DMS79 (cell line): ENCODE data around the gene PARD3.
"Not testable (repeated sequence)": the region's sequence is repeated elsewhere in the genome, so short reads cannot be mapped to it uniquely, and the experiment has no call there.

Experiments used
- DNase-seq: peaks from one replicate; lab custom pipeline; 2025; lab: John Stamatoyannopoulos, UW

Gene PARD3

DNA sequence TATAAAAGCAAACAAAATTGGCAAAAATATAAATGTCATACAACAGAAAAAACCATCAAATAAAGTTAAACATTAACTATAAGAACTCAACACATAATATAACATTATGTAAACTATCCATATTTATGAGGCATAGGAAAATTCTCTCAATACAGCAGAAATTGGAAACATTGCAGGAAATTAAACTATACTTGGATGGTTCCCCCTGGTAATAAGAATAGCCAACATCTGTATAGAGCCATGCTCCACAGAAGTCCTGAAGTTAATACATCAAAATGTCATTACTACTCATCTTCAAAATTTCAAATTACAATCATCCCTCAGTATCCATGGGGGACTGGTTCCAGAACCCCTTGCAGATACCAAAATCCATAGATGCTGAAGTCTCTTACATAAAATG is 350.5 kb downstream of the PARD3 start:
- no peak for DNase-seq

DNA sequence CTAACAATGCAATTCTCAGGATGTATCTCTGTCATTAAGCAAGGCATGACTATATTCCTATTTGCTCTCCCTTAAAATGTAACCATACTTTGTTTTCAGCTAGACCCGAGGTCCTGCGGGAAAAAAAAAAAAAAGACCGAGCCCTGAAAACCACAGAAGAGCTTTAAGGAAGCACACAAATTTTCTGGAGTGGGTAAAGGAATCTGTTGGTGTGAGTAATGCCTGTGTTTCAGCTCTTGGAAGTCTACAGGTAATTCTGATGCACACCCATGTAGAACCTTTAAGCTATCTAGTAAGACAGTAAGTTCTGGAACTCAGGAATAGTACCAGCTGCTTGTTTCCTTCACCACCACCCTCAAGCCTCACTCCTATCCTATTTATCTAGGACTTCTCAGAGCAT is 351.1 kb downstream of the PARD3 start:
- no peak for DNase-seq

DNA sequence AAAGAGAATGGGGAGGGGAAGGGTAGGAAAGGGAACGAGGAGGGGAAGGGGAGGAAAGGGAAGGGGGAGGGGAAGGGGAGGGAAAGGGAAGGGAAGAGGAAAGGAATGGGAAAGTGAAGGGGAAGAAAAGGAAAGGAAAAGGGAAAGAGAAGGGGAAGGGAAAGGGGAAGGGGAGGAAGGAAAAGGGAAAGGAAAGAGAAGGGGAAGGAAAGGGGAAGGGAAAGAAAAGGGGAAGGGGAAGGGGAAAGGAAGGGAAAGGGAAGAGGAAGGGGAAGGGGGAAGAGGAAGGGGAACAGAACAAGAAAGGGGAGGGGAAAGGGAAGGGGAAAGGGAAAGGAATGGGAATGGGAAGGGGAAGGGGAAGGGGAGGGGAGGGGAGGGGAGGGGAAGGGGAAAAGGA is 352.1 kb downstream of the PARD3 start:
- no peak for DNase-seq

DNA sequence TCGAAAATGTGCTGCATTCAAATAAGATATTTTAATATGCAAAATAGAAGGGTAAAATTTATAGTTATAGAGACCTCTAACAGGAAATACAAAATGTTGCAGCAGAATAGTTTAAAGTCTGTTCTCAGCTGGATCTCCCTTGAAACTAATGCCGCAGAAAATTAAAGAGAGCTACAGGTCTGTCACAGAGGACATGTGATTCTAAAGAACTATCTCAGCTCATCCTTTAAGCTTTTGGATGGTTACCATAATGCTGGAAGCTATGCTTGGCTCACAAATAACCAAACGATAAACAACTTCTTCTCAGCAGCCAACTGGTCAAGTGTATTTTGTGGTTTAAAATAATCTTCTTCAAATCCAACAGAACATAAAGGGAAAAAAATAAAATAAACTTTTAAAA is 353.0 kb downstream of the PARD3 start:
- DNase-seq, result no peak

DNA sequence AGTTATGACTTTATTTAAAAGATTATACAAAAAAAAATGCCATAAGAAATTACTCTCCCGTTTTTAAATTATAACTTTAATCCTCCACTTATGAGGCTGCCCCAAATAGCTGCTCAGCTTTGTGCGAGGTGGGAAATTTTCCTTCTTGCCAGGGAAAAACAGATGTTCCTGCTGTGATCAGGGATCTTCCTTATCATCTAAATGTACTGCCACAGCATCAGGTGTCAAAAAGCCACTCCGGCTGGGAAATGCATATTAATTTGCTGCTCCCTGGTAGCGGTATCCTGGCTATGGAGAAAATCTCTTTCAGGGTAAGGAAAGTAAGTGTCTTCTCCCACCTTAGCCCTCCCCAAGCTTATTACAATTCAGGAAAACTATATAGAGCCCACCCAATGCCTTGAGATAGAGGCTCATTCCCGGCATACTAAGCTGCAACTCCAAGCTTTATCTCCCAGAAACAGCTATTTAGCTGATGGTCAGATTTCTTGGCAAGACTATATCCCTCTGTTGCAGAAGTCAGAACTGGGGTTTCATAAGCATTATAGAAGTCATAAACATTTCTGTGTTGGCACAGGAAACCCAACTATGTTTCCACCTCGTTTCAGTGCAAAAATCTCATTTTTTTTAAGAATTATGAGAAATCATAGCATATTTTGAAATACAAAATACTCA is 360.4 kb downstream of the PARD3 start:
- DNase-seq, result no peak

DNA sequence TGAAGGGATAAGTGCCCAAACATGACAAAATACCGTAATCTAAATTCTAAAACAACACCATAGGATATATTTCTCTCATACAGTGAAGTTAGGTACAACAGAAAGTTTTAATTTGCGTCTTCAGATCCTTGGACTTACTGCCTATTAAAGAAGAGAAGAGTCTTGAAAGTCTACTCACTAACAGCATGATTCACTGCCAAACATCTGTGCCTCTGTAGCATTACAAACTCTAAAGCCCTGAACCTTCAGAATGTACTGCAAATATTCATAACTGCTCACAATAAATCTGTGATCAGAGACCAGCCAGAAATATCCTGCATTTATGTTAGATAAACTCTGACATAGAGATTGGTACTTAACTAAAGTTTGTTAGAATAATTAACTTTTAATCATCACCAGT is 365.3 kb downstream of the PARD3 start:
- DNase-seq, result no peak

DNA sequence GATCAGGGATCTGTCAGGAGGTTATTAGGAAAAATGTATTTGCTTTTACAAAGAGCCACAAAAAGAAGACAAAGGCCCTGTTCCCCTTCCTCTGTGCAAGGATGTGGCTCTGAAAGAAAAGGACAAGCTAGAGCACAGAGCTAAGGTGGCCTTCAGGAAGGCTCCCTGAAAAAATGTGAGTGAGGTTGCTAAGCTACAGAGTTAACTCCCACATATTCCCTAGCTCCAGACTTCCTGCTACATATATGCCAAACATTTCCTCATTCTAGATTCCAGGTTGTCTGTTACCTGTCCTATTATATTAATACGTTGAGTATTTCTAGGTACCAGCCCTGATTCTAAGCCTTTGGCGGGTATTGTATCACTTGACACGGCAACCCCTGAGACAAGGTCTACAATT is 369.0 kb downstream of the PARD3 start:
- DNase-seq, result no peak

DNA sequence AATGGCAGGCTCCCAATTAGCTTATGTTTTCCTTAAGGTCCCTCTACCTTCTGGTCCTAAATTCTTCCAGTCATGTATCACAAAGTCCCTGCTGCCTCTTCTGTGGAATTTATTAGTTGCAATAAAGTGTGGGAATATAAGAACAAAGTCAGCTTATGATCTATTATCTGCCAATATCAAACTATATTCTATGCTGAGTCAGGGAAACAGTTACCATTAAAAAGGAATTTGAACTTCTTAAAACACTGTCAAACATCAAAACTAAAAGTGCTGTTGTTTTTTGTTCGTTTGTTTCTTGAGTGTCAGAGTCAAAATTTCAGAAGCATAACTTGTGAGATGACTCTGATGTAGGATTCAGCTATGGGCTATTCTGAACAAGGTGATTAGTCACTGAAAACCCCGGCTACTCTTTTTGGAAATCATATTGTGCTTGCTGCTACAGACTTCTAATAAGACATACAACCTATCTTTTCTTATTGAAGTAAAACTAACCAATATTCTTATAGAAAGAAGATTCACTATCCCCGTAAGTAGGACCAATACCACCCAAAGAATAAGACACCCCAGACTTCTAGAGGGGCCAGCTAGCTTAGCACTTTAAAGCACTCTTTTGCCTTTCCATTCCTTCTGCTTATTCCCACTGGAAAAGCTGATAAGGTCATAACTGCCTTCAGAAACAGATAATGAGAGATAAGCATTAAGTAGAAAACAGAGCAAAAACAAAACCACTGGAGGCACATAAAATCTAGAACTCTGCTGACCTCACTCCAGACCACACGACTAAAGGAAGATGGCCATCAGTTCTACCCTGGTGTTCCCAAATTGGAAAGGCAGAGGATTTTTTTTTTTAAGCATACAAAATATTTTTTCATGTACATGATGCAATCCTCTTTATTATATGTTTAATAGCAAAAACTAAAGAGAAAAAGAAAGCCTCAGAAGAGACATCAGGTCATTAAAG is 370.6 kb downstream of the PARD3 start:
- DNase-seq, result no peak

DNA sequence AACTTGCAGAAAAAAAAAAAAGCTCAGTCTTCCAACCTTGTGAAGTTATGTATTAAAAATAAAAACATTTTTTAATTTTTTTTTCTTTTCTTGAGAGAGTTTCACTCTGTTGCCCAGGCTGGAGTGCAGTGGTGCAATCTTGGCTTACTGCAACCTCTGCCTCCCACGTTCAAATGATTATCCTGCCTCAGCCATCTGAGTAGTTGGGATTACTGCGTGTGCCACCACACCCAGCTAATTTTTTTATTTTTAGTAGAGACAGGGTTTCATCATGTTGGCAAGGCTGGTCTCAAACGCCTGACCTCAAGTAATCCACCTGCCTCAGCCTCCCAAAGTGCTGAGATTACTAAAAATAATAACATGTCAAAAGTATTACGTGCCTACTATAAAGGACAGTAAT is 375.7 kb downstream of the PARD3 start:
- DNase-seq, result not testable (repeated sequence)

DNA sequence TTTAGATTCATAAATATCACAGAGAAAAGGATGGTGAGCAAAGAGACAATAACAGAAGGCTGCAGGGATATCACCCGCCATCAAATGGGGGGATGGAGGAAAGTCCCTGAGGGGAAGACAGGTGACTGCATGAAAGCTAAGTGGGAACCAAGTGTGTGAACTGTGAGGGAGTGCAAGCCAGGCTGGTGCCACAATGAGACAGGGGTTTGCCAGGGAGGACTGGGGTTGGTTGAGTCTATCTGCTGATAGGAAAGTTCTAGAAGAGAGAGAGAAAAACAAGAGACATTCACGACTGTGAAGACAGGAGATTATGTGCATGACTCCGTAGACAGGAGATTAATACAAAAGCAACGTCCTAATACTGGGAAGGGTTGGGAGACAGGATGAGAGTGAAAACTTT is 376.4 kb downstream of the PARD3 start:
- no peak for DNase-seq

DNA sequence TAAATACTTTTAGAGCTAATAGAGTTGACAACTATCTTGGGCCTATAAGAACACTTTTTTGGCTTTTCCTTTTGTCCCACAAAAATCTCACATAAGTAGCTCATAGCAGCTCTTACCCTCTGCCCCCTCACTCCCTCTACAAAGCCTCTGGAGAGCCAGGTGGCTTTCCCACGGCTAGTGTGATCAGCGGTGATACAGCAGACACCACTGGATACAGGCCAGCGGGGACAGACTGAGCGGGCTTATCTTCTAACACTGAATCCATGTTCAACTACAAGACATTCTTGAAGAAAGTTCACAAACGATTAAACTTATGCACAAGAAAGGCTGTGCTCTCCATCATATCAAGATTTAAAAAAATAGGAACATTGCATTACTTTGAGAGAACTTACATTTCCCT is 377.2 kb downstream of the PARD3 start:
- DNase-seq, result no peak

DNA sequence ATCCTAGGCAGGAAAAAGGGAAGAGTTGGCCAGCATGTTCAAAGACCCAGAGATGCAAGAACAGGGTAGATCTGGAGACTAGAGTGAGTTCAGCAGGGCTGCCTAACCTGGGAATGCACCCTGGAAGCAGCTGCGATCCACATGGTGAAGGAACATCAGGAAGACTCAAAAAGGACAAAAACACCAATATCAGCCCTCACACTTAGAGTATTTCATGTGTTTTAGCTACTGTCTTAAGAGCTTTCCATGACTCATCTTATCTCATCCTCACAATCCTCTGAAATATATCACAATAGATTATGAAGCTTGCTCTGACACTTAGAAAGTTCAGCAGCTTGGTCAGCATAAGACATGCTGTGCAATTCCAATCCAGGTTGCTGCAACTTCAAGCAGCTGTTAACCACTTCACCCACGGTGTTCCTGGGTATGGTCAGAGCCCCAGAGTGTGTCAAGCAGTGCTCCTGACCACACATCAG is 380.9 kb downstream of the PARD3 start:
- no peak for DNase-seq

DNA sequence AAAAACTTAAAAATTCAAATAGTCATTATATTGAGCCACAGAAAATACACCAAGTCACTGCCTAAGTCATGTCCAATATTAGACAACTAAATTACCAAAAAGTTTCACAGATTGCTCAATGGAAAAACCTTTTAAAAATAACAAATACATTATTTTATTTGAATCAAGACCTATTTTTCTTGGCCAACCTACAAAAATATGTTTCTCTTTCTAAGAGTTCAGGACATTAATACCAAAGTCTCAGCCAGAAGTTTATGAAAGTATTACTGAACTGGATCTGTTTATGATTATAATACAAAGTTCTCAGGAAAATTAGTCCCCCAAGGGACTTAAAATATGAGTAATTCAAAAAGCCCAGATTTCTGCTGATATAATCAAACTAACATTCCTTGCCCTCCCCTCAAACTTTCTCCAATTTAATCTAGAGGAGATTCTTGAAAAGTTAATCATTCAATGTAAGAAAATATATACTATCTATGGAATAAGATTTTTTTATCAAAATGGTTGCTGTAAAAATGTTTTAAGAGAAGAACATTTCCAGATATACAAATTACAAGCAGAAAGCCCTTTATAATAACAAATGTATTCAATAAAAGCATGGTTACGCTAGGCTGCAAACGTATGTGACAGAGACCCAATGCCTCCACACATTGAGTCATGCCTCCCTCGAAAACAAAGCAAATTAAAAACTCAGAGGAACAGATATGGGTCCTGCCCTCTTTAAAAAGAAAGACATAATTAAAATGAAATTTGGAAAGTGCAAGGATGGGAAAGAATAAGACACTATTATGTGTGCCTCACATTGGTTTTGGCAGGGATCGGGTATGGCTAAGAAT is 381.6 kb downstream of the PARD3 start:
- no peak for DNase-seq

DNA sequence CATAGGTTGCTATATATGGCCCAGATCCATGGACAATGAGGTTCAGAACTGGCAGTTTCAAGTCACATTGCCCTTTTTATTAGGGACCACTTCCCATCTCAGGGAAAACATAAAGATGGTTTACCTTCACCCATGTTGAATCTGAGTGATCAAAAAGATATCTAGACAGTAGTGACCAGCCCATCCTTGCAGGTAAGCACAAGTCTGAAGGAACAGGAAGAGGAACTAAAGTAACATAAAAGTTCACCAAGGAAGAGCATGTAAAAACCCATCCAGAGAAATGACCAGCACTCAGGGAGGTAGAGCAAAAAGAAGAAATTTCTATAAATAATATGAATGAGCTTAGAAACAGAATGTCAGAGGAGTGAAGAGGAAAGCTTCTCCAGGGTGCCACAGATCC is 382.5 kb downstream of the PARD3 start:
- no peak for DNase-seq

DNA sequence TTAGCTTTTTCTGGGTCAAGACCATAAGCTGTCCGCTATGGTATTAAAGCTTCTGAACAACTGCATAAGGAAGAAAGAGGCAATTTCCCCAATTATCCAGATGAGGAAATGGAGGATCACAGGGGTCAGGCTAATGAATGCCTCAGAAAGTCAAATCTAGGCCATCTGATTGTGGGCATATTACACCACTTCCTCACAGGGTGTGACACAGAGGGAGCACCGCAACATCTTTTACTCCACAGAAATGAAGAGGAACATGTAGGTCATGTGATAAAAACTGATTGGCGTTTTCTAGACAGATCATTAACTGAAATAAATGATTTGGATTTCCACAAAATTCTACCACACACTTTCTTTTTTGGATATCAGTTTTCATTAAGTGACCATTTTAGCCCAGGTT is 384.4 kb downstream of the PARD3 start:
- DNase-seq, result no peak

DNA sequence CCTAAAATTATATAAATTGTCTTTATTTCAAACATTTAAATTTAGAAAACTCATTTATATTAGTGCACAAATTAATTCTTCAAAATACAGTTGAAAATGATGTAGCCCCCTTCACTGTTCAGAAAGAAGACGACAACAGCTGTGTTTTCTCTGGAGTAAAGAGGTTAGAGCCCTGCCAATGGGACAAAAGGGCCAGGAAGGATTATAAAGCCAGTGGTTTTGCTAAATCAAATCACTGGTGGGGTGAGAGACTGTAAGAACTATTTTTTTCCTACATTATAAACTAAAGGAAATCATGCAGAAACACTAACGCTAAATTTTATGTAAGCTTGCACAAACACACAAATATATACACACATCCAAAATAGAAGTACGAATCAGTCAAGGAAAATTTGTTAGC is 386.6 kb downstream of the PARD3 start:
- DNase-seq, result no peak

DNA sequence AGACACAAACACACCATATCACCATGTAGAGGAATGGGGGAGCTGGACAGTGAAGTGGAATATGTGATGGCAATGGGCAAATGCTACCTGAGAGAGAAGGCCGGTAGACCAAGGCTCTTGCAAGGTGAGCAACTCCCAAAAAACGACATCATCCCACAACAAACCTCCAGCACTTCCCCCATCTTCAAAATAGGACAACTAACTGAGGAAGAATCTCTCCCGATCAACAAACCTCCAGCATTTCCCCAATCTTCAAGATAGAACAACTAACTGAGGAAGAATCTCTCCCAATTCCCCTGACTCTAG is 387.2 kb downstream of the PARD3 start:
- no peak for DNase-seq

DNA sequence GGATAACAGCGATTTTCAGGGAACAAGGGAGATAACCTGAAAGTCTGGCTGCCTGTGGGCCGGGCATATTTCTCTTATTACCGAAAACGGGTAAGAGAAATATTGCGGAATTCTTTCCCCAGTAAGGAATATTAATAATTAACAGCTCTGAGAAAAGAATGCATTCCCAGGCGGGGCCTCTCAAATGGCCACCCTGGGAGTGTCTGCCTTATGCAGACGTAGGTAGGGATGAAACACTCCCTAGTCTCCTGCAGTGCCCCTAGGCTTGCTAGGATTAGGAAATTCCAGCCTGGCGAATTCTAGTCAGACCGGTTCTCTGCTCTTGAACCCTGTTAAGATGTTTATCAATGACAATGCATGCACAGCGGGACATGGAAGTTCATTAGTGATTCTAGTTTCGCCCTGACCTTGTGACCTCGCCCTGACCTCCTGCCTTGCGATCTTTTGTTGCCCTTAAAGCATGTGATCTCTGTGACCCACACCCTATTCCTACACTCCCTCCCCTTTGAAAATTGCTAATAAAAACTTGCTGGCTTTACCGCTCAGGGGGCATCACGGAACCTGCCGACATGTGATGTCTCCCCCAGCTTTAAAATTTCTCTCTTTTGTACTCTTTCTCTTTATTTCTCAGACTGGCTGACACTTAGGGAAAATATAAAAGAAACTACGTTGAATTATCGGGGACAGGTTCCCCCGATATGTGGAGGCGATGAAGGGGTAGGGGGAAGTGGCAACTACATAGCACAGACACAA is 387.8 kb downstream of the PARD3 start:
- DNase-seq, result not testable (repeated sequence)

DNA sequence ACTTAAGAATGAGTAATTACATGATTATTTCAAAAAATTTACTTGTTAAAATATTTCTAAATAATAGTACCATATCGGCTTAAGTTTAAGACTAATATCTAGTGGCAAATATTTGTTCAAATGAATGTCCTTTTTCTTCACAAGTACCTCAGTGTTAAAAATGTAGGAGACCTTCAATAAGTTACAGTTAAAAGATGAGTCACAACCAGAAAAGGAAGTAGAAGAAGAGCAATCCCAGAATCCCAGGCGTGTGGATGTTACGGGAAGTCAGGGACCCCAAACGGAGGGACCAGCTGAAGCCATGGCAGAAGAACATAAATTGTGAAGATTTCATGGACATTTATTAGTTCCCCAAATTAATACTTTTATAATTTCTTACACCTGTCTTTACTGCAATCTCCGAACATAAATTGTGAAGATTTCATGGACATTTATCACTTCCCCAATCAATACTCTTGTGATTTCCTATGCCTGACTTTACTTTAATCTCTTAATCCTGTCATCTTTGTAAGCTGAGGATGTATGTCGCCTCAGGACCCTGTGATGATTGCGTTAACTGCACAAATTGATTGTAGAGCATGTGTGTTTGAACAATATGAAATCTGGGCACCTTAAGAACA is 388.4 kb downstream of the PARD3 start:
- DNase-seq, result not testable (repeated sequence)

DNA sequence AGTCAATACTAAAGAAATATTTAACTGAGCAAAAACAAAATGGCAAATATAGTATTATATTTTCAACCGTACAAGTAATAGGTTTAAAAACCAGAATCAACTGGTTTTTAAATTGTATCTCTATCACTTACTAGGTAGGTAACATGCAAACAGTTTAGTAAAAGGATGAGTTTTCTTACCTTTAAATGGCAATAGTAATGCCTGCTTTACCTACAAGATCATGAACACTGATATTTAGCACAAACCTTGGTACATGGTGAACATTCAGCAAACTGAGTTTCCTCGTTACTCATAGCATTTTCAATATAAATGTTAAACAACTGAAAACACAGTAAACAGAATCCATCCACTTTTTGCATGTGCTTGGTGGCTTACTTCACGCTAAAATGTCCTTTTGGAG is 389.1 kb downstream of the PARD3 start:
- no peak for DNase-seq
